A549 (cell line): Measurements from ENCODE around the gene HSP90B1. TPM values are rescaled to one million over a fixed set of nuclear protein-coding genes. Genes with fewer than 3 reads are reported as not detected.
A peak's percentile ranks its signal among the peaks of the same experiment; 100 is the strongest.

ENCODE experiments used
- ATAC-seq, 2 experiments: fragments of 200-7000 bp in 1 of 2; fragments of >200 bp in 1 of 2; cut with Nextera tagmentation in 1 of 2; cut with Tn5 transposase in 1 of 2; 3 replicates each; pipeline versions ENCODE4 v1.8.0 to v1.9.1; 2018 to 2020; ENCODE audit warnings: mild to moderate bottlenecking in 1 of 2, moderate library complexity in 1 of 2
- CTCF ChIA-PET: fragments of 300-600 bp; sonication (Branson Sonifier 250); formaldehyde crosslinking; extraction: SDS; loops from one replicate; lab custom pipeline; 2021; ENCODE audit warnings: antibody characterized with exemption, inconsistent platforms; lab: Yijun Ruan, JAX
- POLR2A ChIA-PET: fragments of 350-600 bp; formaldehyde crosslinking; extraction: SDS; loops from one replicate; lab custom pipeline; 2021; ENCODE audit warnings: antibody characterized with exemption, inconsistent platforms; lab: Yijun Ruan, JAX
- DNase-seq, 2 experiments: peaks; one replicate each; pipeline versions ENCODE4 v3.0.0 to v3.0.0-alpha.2; 2011 to 2016; ENCODE audit warnings: low read depth in 1 of 2, low spot score in 1 of 2
- FAIRE-seq: peaks from 2 replicates; lab custom pipeline; 2011; peaks lifted over from hg19 to GRCh38; lab: Jason Lieb, UNC
- H3K27ac ChIP-seq, 2 experiments: fragments of >200 bp; sonication (Bioruptor Twin); formaldehyde crosslinking; 3 replicates each; pipeline ENCODE4 v1.5.1; 2016 to 2017
- H3K4me1 ChIP-seq: fragments of >200 bp; sonication (Bioruptor Twin); formaldehyde crosslinking; 3 replicates; pipeline ENCODE4 v1.6.1; 2016
- H3K4me2 ChIP-seq: fragments of >200 bp; sonication (Bioruptor Twin); formaldehyde crosslinking; 3 replicates; pipeline ENCODE4 v1.6.1; 2016
- H3K4me3 ChIP-seq: fragments of >200 bp; sonication (Bioruptor Twin); formaldehyde crosslinking; 3 replicates; pipeline ENCODE4 v1.5.1; 2016
- H3K9me3 ChIP-seq: fragments of >200 bp; sonication (Bioruptor Twin); formaldehyde crosslinking; 3 replicates; pipeline ENCODE4 v1.6.1; 2016
- FOSL2 ChIP-seq, 2 experiments: fragments of 450-650 bp in 1 of 2; fragments of >200 bp in 1 of 2; sonication (Bioruptor Twin) in 1 of 2; formaldehyde crosslinking; IDR thresholded peaks; 2 replicates each; pipeline versions ENCODE4 v1.5.0 to v1.6.1; 2016 to 2020; ENCODE audit warnings: mild to moderate bottlenecking in 1 of 2, moderate library complexity in 1 of 2
- FOXS1 ChIP-seq: fragments of 250-450 bp; sonication (Bioruptor Pico); IDR thresholded peaks from 2 replicates; pipeline ENCODE4 v1.5.0; 2020; ENCODE audit warnings: mild to moderate bottlenecking, moderate library complexity
- GATA3 ChIP-seq: IDR thresholded peaks from 2 replicates; pipeline ENCODE4 v1.6.1; 2012; ENCODE audit warnings: borderline replicate concordance
- HOXA7 ChIP-seq: fragments of 250-450 bp; sonication (Bioruptor Pico); IDR thresholded peaks from 2 replicates; pipeline ENCODE4 v1.5.0; 2020; ENCODE audit warnings: mild to moderate bottlenecking, moderate library complexity
- MAFK ChIP-seq: fragments of 450-650 bp; IDR thresholded peaks from 2 replicates; pipeline ENCODE4 v1.6.1; 2014; ENCODE audit not compliant: partially characterized antibody
- NR3C1 ChIP-seq: fragments of >200 bp; sonication (Bioruptor Twin); formaldehyde crosslinking; IDR thresholded peaks from 3 replicates; pipeline ENCODE4 v1.6.1; 2017
- PHF8 ChIP-seq: fragments of 200-600 bp; sonication (generic); IDR thresholded peaks from 2 replicates; pipeline ENCODE4 v1.6.1; 2016; ENCODE audit warnings: low read depth, mild to moderate bottlenecking, antibody characterized with exemption, moderate library complexity, borderline replicate concordance
- POLR2AphosphoS2 ChIP-seq: conservative IDR thresholded peaks from 2 replicates; pipeline ENCODE4 v1.6.1; 2012; ENCODE audit warnings: low read length, improper control_type of control experiment, inconsistent platforms
- RCOR1 ChIP-seq: fragments of 150-350 bp; IDR thresholded peaks from 2 replicates; pipeline ENCODE4 v1.6.1; 2014; ENCODE audit warnings: antibody characterized with exemption, low read length, low read depth
- ZC3H11A ChIP-seq: fragments of 450-650 bp; IDR thresholded peaks from 2 replicates; pipeline ENCODE4 v1.6.1; 2014; ENCODE audit warnings: antibody characterized with exemption, mild to moderate bottlenecking
- ZNF302 ChIP-seq: fragments of 250-450 bp; sonication (Bioruptor Pico); IDR thresholded peaks from 2 replicates; pipeline ENCODE4 v1.9.0; 2021; ENCODE audit warnings: inconsistent platforms, mild to moderate bottlenecking, moderate library complexity
- ZSCAN20 ChIP-seq: fragments of 250-450 bp; sonication (Bioruptor Pico); IDR thresholded peaks from 2 replicates; pipeline ENCODE4 v1.8.0; 2022; ENCODE audit warnings: mild to moderate bottlenecking, moderate library complexity
- WGBS: methylation state at CpG from one replicate; pipeline ENCODE4 v1.1.6; 2017; ENCODE audit errors: missing lambda C conversion rate; 5-methylcytosine and 5-hydroxymethylcytosine counted together
- polyA plus RNA-seq, 4 experiments: library from polyadenylated mRNA; depleted of rRNA in 3 of 4; stranded (reverse); fragments of >200 nt; fragmentation: RNase III in 1 of 4; extraction: RNeasy Plus Mini Kit Qiagen cat#74134 plus additional on column Dnase treatment in 1 of 4; gene quantifications; 2 replicates in 3 of 4; 3 replicates in 1 of 4; pipeline ENCODE4 v1.2.3, GENCODE V29; 2011 to 2017
- TF ChIP-seq, protein P1 (sequence below): fragments of 250-450 bp; sonication (Bioruptor Pico); IDR thresholded peaks from 2 replicates; pipeline ENCODE4 v1.5.0; 2020; ENCODE audit warnings: low read depth, mild to moderate bottlenecking, moderate library complexity
- TF ChIP-seq, protein P2 (sequence below): IDR thresholded peaks from 2 replicates; pipeline ENCODE4 v1.6.1; 2012
- TF ChIP-seq, protein P3 (sequence below): fragments of 450-650 bp; IDR thresholded peaks from 2 replicates; pipeline ENCODE4 v1.6.1; 2014; ENCODE audit warnings: antibody characterized with exemption

The HSP90B1 gene
- polyA plus RNA-seq, 2 of the 4 experiments (the other 2 are of a cell fraction): 624 to 915 TPM

DNA sequence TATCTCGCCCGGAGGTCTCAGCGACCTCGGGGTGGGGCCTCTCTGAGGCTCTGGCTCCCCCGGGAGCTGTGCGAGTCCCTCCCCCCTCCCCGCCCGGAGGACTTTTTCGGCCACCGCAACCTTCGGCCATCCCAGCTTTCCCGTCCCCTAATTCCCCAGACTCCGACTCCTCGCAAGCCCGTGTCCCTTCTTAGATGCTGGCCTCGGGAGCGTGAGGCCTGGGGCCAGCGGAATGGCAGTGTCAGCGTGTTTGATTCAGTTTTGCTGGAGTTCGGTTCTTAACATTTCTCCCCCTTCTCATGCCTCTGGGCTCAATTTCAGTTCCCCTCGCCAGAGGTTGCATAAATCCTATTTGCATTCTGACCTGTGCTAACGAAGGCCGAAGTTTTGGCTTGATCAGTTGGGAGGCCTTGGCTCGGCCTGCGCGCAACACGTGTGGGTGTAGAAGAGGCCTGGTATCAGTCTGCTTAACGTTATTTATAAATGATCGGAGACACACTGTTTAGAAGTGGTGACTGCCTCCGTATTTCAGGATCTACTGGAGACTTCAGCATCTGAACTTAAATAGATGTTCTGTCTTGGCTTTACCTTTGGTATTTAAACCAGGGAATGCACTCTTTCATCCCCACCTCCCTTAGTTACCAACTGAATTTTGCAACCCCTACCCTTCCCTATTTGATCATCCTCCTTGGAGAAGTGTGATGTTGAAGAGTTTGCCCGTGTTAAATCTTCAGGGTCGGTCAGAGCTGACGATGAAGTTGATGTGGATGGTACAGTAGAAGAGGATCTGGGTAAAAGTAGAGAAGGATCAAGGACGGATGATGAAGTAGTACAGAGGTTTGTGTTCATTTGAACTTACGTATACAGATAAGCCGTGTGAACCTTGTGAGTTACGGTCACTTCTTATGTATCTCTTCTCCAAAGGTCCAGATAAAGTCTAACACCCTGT lies 851 bp downstream of the HSP90B1 start:
- Histone ChIP-seq H3K4me3 (peak overlapping the region; percentile 93), H3K27ac (peak overlapping the region; percentile 92 to 94), H3K9me3 (no peaks in the 10 kb centered on the region), H3K4me2 (peak overlapping the region; percentile 90), H3K4me1 (peaks cover 32% of the 10 kb centered on the region)
- TF ChIP-seq, protein P1, sequence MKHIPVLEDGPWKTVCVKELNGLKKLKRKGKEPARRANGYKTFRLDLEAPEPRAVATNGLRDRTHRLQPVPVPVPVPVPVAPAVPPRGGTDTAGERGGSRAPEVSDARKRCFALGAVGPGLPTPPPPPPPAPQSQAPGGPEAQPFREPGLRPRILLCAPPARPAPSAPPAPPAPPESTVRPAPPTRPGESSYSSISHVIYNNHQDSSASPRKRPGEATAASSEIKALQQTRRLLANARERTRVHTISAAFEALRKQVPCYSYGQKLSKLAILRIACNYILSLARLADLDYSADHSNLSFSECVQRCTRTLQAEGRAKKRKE (CRISPR knock-in tag): no peak
- TF ChIP-seq, protein P2, sequence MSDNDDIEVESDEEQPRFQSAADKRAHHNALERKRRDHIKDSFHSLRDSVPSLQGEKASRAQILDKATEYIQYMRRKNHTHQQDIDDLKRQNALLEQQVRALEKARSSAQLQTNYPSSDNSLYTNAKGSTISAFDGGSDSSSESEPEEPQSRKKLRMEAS: peak; percentile 79
- TF ChIP-seq MAFK (peak; percentile 51), ZSCAN20 (CRISPR knock-in tag) (no peak), NR3C1 (no peak), PHF8 (peak; percentile 66; the same call in 1 of the 2 replicates), GATA3 (no peak), ZC3H11A (no peak)
- 3% methylated on average over 31 of the region's 37 CpGs for WGBS
- DNase-seq (peak in 1 of 2 experiments; percentile 42), FAIRE-seq (no peak), ATAC-seq (peak; percentile 10 to 28)
- POLR2A ChIA-PET: interaction anchor here (0.6 to 2.5 kb wide), 5 partner anchors 13 to 79 kb away, joined by 3 to 43 read pairs (median 20); partner anchors contain the start of gene TDG
- CTCF ChIA-PET: interaction anchor here (1.0 to 1.7 kb wide), 2 partner anchors 23 to 160 kb away, joined by 3 to 7 read pairs; no protein-coding TSS in a partner anchor

DNA sequence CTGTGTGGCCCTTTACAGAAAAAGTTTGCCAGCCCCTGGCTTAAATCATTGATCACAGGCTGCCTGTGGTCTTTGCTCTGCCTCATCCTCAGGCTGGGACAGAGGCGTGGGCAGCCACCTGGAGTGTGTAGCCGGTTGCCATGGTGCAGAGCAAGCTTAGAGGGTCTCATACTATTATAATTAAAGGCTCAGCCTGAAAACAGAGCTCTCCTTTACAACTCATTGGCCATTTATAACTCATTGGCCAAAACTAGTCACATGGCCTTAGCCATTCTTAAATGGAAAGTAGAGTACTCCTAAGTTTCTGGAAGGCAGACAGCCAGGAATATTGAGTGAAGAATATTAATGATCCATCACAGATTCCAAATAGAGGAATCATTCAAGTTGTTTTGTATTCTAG lies 3.0 kb downstream of the HSP90B1 start:
- ChIA-PET POLR2A (no interaction called here), CTCF (interaction anchor here (1.0 to 1.4 kb wide), 2 partner anchors 162 to 176 kb away, joined by 3 read pairs; no protein-coding TSS in a partner anchor)
- DNase-seq: no peak
- Histone ChIP-seq H3K4me2 (peak overlapping the region; percentile 90), H3K4me3 (no peak overlapping the region), H3K4me1 (peaks cover 32% of the 10 kb centered on the region), H3K27ac (no peak overlapping the region), H3K9me3 (no peaks in the 10 kb centered on the region)
- TF ChIP-seq FOXS1 (CRISPR knock-in tag): no peak
- TF ChIP-seq, protein P3, sequence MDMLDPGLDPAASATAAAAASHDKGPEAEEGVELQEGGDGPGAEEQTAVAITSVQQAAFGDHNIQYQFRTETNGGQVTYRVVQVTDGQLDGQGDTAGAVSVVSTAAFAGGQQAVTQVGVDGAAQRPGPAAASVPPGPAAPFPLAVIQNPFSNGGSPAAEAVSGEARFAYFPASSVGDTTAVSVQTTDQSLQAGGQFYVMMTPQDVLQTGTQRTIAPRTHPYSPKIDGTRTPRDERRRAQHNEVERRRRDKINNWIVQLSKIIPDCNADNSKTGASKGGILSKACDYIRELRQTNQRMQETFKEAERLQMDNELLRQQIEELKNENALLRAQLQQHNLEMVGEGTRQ: peak; percentile 29; the same call in 1 of the 2 replicates
- 87% methylated on average over 2 of the region's 2 CpGs for WGBS
- FAIRE-seq: no peak
- no peak for ATAC-seq

DNA sequence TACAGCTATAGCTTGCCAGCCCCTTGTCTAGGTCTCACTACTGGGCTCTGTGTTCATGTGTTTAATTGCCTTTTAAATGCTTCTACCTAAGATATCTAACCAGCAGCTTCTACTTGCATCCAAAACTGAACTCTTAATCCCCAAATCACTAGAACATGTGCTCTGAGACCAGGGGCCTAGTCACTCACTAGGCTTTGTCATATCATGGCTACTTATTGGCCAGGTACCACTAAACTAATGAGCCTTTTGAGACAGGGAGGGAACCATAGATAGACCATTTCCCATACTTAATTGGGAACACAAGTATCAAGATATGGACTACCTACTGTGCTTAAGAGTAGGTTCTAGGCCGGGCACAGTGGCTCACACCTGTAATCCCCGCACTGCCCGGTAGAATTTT lies 6.5 kb downstream of the HSP90B1 start:
- POLR2A ChIA-PET: no interaction called here
- DNase-seq: no peak
- TF ChIP-seq, protein P2: no peak
- 0 out of 2 replicates have a peak, but pooled peaks have one; percentile 57 for TF ChIP-seq POLR2AphosphoS2
- TF ChIP-seq, all 56 proteins: peak for 1
- no peaks in the 10 kb centered on the region for H3K9me3 ChIP-seq
- H3K27ac ChIP-seq: no peak overlapping the region
- WGBS: 96% methylated on average over 3 of the region's 3 CpGs
- peaks cover 26% of the 10 kb centered on the region for H3K4me1 ChIP-seq
- ATAC-seq (peak in 1 of 2 experiments; percentile 19; a peak in 2 of 6 replicates), FAIRE-seq (no peak)
- H3K4me2 ChIP-seq: no peak overlapping the region
- no peak overlapping the region for H3K4me3 ChIP-seq
- CTCF ChIA-PET: interaction anchor here (0.9 to 1.0 kb wide), 2 partner anchors 12 to 18 kb away, joined by 3 to 4 read pairs; no protein-coding TSS in a partner anchor

DNA sequence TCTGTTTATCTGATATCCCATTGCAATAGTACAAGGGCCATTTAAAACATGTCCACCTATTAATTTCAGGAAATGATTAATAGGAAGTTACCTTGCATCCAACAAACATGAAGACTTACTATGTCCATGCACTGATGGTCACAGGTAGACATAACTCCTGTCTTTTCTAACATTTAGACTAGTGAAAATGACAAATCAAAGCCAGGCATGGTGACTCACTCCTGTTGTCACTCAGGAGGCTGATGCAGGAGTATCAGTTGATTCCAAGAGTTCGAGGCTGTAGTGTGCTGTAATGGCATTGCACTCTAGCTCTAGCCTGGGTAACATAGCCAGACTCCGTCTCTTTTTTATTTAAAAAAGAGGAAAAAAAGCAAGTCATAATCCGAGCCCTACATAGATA lies 14.8 kb downstream of the HSP90B1 start:
- ATAC-seq (no peak), DNase-seq (no peak), FAIRE-seq (peak; percentile 39)
- H3K4me3 ChIP-seq: no peak overlapping the region
- CTCF ChIA-PET: interaction anchor here (1.1 to 2.1 kb wide), 3 partner anchors 10 to 165 kb away, joined by 3 to 5 read pairs (median 4); no protein-coding TSS in a partner anchor
- no peak for TF ChIP-seq RCOR1
- TF ChIP-seq HOXA7 (CRISPR knock-in tag): no peak
- TF ChIP-seq ZNF302 (CRISPR knock-in tag): no peak
- TF ChIP-seq FOSL2 (IDR thresholded peaks at IDR 0.05): no peak
- TF ChIP-seq FOSL2 (CRISPR knock-in tag; IDR thresholded peaks at IDR 0.05): peak; percentile 2; the same call in 1 of the 2 replicates
- WGBS: 94% methylated on average over 3 of the region's 3 CpGs
- POLR2A ChIA-PET: interaction anchor here (4.6 kb wide), 1 partner anchor 15 kb away, joined by 24 read pairs; the partner anchor contains the start of gene HSP90B1
- no peaks in the 10 kb centered on the region for H3K4me1 ChIP-seq
- no peaks in the 10 kb centered on the region for H3K9me3 ChIP-seq
- no peak overlapping the region for H3K4me2 ChIP-seq
- H3K27ac ChIP-seq: no peak overlapping the region
